ENCODE results near the gene WT1.

GRCh38 chr11:32365192-32365591 lies 70.1 kb downstream of the WT1 start:
- no peak for TF ChIP-seq CTCF (IDR thresholded peaks at IDR 0.05)
- TF ChIP-seq POLR2A (IDR thresholded peaks at IDR 0.05) = no peak
- TF ChIP-seq EP300 (IDR thresholded peaks at IDR 0.05) = no peak
